ENCODE results near the gene TUBGCP6. TPM values are rescaled to one million over a fixed set of nuclear protein-coding genes. Genes with fewer than 3 reads are reported as not detected.

Gene TUBGCP6
- total and polyA plus RNA-seq, 4 donors: 23.0 to 68.3 (median 51.0) TPM

- no peak for DNase-seq (ENCODE audit: low read depth in 4 of 6, low spot score in 6 of 6)
- no peak overlapping the region for H3K4me3 ChIP-seq (ENCODE audit: low read depth, low read length)
- peaks cover 20% of the 10 kb centered on the region for H3K4me1 ChIP-seq (ENCODE audit: control insufficient read depth, insufficient read depth, low read length)
- 91% methylated on average over 10 of the region's 15 CpGs for WGBS (ENCODE audit: insufficient coverage)
- no peak overlapping the region for H3K27ac ChIP-seq (ENCODE audit: low read depth, low read length)
- H3K27me3 ChIP-seq (ENCODE audit: control insufficient read depth, insufficient read depth, low read length): no peaks in the 10 kb centered on the region
- peaks cover 93% of the 10 kb centered on the region for H3K36me3 ChIP-seq (ENCODE audit: control insufficient read depth, insufficient read depth, low read length)
- no peaks in the 10 kb centered on the region for H3K9me3 ChIP-seq (ENCODE audit: control insufficient read depth, insufficient read depth, low read length)
Measured at GRCh38 chr22:50216055-50216683, 28.7 kb downstream of the TUBGCP6 start.

DNA sequence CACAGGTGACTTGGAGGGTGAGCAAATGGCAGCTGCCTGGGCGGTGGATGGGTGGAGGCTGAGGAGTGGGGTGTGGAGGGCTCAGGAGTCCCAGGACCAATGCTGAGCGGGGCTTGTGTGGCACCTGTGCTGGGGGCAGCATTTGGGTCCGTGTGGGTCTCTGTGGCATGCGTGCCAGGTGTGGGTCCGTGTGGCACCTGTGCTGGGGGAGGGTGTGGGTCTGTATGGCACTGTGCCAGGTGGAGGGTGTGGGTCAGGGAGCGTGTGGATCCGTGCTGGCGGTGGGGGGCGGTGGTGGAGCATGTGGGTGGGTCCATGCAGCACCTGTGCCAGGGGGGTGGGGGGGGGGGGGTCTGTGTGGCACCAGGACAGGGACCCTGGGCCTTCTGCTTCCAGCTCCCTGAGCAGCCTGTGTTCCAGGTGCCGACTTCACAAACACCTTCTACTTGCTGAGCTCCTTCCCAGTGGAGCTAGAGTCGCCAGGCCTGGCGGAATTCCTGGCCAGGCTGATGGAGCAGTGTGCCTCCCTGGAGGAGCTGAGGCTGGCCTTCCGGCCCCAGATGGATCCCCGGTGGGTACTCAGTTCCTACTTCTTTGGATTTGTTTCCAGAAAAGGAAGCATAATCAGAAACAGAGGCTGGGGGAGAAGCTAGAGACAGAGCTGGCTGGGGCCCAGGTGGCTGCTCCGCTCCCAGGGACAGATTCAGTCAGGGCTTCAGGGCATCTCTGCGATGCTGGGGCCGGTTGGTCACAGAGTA is 29.3 kb downstream of the TUBGCP6 start:
- DNase-seq (ENCODE audit: low read depth in 4 of 6, low spot score in 6 of 6): no peak
- peaks cover 20% of the 10 kb centered on the region for H3K4me1 ChIP-seq (ENCODE audit: control insufficient read depth, insufficient read depth, low read length)
- H3K4me3 ChIP-seq (ENCODE audit: low read depth, low read length): no peak overlapping the region
- no peak overlapping the region for H3K27ac ChIP-seq (ENCODE audit: low read depth, low read length)
- H3K9me3 ChIP-seq (ENCODE audit: control insufficient read depth, insufficient read depth, low read length): no peaks in the 10 kb centered on the region
- H3K27me3 ChIP-seq (ENCODE audit: control insufficient read depth, insufficient read depth, low read length): no peaks in the 10 kb centered on the region
- peaks cover 93% of the 10 kb centered on the region for H3K36me3 ChIP-seq (ENCODE audit: control insufficient read depth, insufficient read depth, low read length)
- WGBS (ENCODE audit: insufficient coverage): 87% methylated on average over 11 of the region's 17 CpGs

DNA sequence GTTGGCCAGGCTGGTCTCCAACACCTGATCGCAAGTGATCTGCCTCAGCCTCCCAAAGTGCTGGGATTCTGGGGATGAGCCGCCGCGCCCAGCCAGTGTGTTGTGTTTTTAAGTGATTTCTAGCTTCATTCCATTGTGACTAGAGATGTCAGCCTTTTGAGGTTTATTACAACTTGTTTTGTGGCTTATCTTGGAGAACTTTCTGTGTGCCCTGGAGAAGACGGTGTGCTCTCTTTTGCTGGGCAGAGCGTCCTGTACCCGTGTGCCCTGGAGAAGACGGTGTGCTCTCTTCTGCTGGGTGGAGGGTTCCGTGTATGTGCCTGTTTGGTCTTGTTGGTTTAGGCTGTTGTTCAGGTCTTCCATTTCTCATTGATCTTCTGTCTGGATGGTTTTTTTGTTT is 31.6 kb downstream of the TUBGCP6 start:
- H3K9me3 ChIP-seq (ENCODE audit: control insufficient read depth, insufficient read depth, low read length): no peaks in the 10 kb centered on the region

GRCh38 chr22:50211147-50211546 is 33.7 kb downstream of the TUBGCP6 start:
- Histone ChIP-seq H3K36me3 (ENCODE audit: control insufficient read depth, insufficient read depth, low read length) (peaks cover 92% of the 10 kb centered on the region), H3K27me3 (ENCODE audit: control insufficient read depth, insufficient read depth, low read length) (no peaks in the 10 kb centered on the region), H3K4me3 (ENCODE audit: low read depth, low read length) (no peak overlapping the region), H3K27ac (ENCODE audit: low read depth, low read length) (no peak overlapping the region), H3K9me3 (ENCODE audit: control insufficient read depth, insufficient read depth, low read length) (no peaks in the 10 kb centered on the region), H3K4me1 (ENCODE audit: control insufficient read depth, insufficient read depth, low read length) (peaks cover 14% of the 10 kb centered on the region)
- WGBS (ENCODE audit: insufficient coverage): 94% methylated on average over 14 of the region's 14 CpGs
- DNase-seq (ENCODE audit: low read depth in 4 of 6, low spot score in 6 of 6): no peak

More for the DNA sequence above, 31.6 kb downstream of the TUBGCP6 start:
- Histone ChIP-seq H3K4me3 (ENCODE audit: low read depth, low read length) (no peak overlapping the region), H3K27me3 (ENCODE audit: control insufficient read depth, insufficient read depth, low read length) (no peaks in the 10 kb centered on the region), H3K27ac (ENCODE audit: low read depth, low read length) (no peak overlapping the region), H3K36me3 (ENCODE audit: control insufficient read depth, insufficient read depth, low read length) (peaks cover 93% of the 10 kb centered on the region), H3K4me1 (ENCODE audit: control insufficient read depth, insufficient read depth, low read length) (peaks cover 9% of the 10 kb centered on the region)
- DNase-seq (ENCODE audit: low read depth in 4 of 6, low spot score in 6 of 6): no peak
- 96% methylated on average over 8 of the region's 9 CpGs for WGBS (ENCODE audit: insufficient coverage)

DNA sequence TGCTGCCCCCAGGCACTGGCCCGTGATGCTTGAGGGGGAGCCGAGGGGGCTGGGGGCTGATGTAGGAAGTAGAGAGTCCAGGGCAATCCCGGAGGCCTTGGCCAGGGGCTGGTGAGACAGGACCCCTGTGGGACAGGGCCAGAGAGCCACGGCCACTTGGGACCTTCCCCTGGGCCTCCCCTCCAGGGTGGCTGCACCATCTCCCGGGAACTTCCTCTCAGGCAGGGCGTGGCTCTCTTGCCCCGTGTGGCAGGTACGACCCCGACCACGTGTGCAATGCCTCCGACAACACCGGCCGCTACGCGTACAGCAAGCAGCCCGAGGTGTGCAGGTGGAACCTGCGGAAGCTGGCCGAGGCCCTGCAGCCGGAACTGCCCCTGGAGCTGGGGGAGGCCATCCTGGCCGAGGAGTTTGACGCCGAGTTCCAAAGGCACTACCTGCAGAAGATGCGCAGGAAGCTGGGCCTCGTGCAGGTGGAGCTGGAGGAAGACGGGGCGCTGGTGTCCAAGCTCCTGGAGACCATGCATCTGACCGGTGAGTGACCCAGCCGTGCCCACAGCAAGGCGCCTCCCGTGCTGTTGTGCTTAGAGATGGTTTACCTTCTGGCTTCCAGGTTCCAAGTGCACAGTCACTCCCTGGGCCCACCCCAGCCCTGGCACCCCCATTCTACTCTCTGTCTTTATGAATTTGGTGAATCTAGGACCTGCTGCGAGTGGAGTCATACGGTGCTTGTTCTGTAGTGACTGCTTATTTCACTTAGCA is 34.3 kb downstream of the TUBGCP6 start:
- WGBS (ENCODE audit: insufficient coverage): 93% methylated on average over 32 of the region's 32 CpGs
- no peak for DNase-seq (ENCODE audit: low read depth in 4 of 6, low spot score in 6 of 6)
- H3K27me3 ChIP-seq (ENCODE audit: control insufficient read depth, insufficient read depth, low read length): no peaks in the 10 kb centered on the region
- peaks cover 14% of the 10 kb centered on the region for H3K4me1 ChIP-seq (ENCODE audit: control insufficient read depth, insufficient read depth, low read length)
- H3K4me3 ChIP-seq (ENCODE audit: low read depth, low read length): no peak overlapping the region
- H3K9me3 ChIP-seq (ENCODE audit: control insufficient read depth, insufficient read depth, low read length): no peaks in the 10 kb centered on the region
- H3K36me3 ChIP-seq (ENCODE audit: control insufficient read depth, insufficient read depth, low read length): peaks cover 92% of the 10 kb centered on the region
- no peak overlapping the region for H3K27ac ChIP-seq (ENCODE audit: low read depth, low read length)

GRCh38 chr22:50209893-50210292 is 34.9 kb downstream of the TUBGCP6 start:
- DNase-seq (ENCODE audit: low read depth in 4 of 6, low spot score in 6 of 6): peak in 4 of 6 donors; percentile 38 to 87 (median 69)
- no peak overlapping the region for H3K27ac ChIP-seq (ENCODE audit: low read depth, low read length)

GRCh38 chr22:50208939-50209892 is 35.6 kb downstream of the TUBGCP6 start:
- WGBS (ENCODE audit: insufficient coverage): 82% methylated on average over 31 of the region's 31 CpGs
- Histone ChIP-seq H3K9me3 (ENCODE audit: control insufficient read depth, insufficient read depth, low read length) (no peaks in the 10 kb centered on the region), H3K4me3 (ENCODE audit: low read depth, low read length) (no peak overlapping the region), H3K27me3 (ENCODE audit: control insufficient read depth, insufficient read depth, low read length) (no peaks in the 10 kb centered on the region), H3K27ac (ENCODE audit: low read depth, low read length) (no peak overlapping the region), H3K36me3 (ENCODE audit: control insufficient read depth, insufficient read depth, low read length) (peaks cover 88% of the 10 kb centered on the region), H3K4me1 (ENCODE audit: control insufficient read depth, insufficient read depth, low read length) (peaks cover 14% of the 10 kb centered on the region)
- no peak for DNase-seq (ENCODE audit: low read depth in 4 of 6, low spot score in 6 of 6)

More at GRCh38 chr22:50209893-50210292, 34.9 kb downstream of the TUBGCP6 start:
- Histone ChIP-seq H3K9me3 (ENCODE audit: control insufficient read depth, insufficient read depth, low read length) (no peaks in the 10 kb centered on the region), H3K27me3 (ENCODE audit: control insufficient read depth, insufficient read depth, low read length) (no peaks in the 10 kb centered on the region), H3K4me1 (ENCODE audit: control insufficient read depth, insufficient read depth, low read length) (peaks cover 14% of the 10 kb centered on the region), H3K4me3 (ENCODE audit: low read depth, low read length) (no peak overlapping the region), H3K36me3 (ENCODE audit: control insufficient read depth, insufficient read depth, low read length) (peaks cover 92% of the 10 kb centered on the region)
- WGBS (ENCODE audit: insufficient coverage): 68% methylated on average over 20 of the region's 20 CpGs

GRCh38 chr22:50208430-50208938 is 36.3 kb downstream of the TUBGCP6 start:
- H3K9me3 ChIP-seq (ENCODE audit: control insufficient read depth, insufficient read depth, low read length): no peaks in the 10 kb centered on the region
- no peak overlapping the region for H3K4me3 ChIP-seq (ENCODE audit: low read depth, low read length)
- H3K27me3 ChIP-seq (ENCODE audit: control insufficient read depth, insufficient read depth, low read length): no peaks in the 10 kb centered on the region
- no peak for DNase-seq (ENCODE audit: low read depth in 4 of 6, low spot score in 6 of 6)
- no peak overlapping the region for H3K27ac ChIP-seq (ENCODE audit: low read depth, low read length)
- peaks cover 82% of the 10 kb centered on the region for H3K36me3 ChIP-seq (ENCODE audit: control insufficient read depth, insufficient read depth, low read length)
- peaks cover 14% of the 10 kb centered on the region for H3K4me1 ChIP-seq (ENCODE audit: control insufficient read depth, insufficient read depth, low read length)
- 83% methylated on average over 22 of the region's 22 CpGs for WGBS (ENCODE audit: insufficient coverage)
